SK-MEL-5 (cell line): ENCODE results near the gene OASL. TPM values are rescaled to one million over a fixed set of nuclear protein-coding genes. Genes with fewer than 3 reads are reported as not detected.
"Not testable (repeated sequence)": the region's sequence is repeated elsewhere in the genome, so short reads cannot be mapped to it uniquely, and the experiment has no call there.

ENCODE experiments used
- DNase-seq: peaks from one replicate; pipeline ENCODE4 v3.0.0-alpha.2; 2016; ENCODE audit warnings: low read depth, low spot score
- in situ Hi-C: cut with HindIII; loops from 2 replicates; pipeline ENCODE4 v1.10.0; 2016; ENCODE audit warnings: low sequenced_read_pairs, high pct_unique_total_duplicates, low pct_unique_long_range_greater_than_20kb
- total RNA-seq: library from RNA; depleted of rRNA; stranded (reverse); fragments of >200 nt; shearing (Covaris generic); gene quantifications from 2 replicates; pipeline ENCODE4 v1.2.3, GENCODE V29; 2014

OASL gene
- total RNA-seq, 1 experiment from 2014 or later: 0.26 TPM

GRCh38 chr12:121062391-121063045 is 23.5 kb upstream of the OASL start:
- DNase-seq: no peak
- in situ Hi-C loops: no loop called here

- in situ Hi-C loops: no loop called here
- peak; percentile 76 for DNase-seq
Observed at GRCh38 chr12:121061831-121062230, 22.8 kb upstream of the OASL start.

GRCh38 chr12:121060149-121061001 is 21.3 kb upstream of the OASL start:
- DNase-seq: peak; percentile 85
- in situ Hi-C loops: no loop called here

GRCh38 chr12:121059031-121059898 is 20.2 kb upstream of the OASL start:
- in situ Hi-C loops: no loop called here
- DNase-seq: no peak

- in situ Hi-C loops: no loop called here
- no peak for DNase-seq
Observed at GRCh38 chr12:121057794-121058193, 18.7 kb upstream of the OASL start.

- DNase-seq: no peak
- in situ Hi-C loops: no loop called here
Observed at GRCh38 chr12:121053706-121054105, 14.7 kb upstream of the OASL start.

GRCh38 chr12:121050725-121051124 is 11.7 kb upstream of the OASL start:
- in situ Hi-C loops: no loop called here
- DNase-seq: peak; percentile 59

- no peak for DNase-seq
- in situ Hi-C loops: no loop called here
Observed at GRCh38 chr12:121048442-121048841, 9.4 kb upstream of the OASL start.

GRCh38 chr12:121047400-121047799 is 8.4 kb upstream of the OASL start:
- DNase-seq, in situ Hi-C loops: not testable (repeated sequence)

- in situ Hi-C loops: no loop called here
- no peak for DNase-seq
Observed at GRCh38 chr12:121043067-121043466, 4.0 kb upstream of the OASL start.

- DNase-seq: peak; percentile 35
- in situ Hi-C loops: no loop called here
Observed at GRCh38 chr12:121036810-121037326, 2.2 kb downstream of the OASL start.

- no peak for DNase-seq
- in situ Hi-C loops: no loop called here
Observed at GRCh38 chr12:121034616-121035305, 4.3 kb downstream of the OASL start.

- in situ Hi-C loops: no loop called here
- DNase-seq: no peak
Observed at GRCh38 chr12:121033625-121034349, 5.3 kb downstream of the OASL start.

GRCh38 chr12:121030576-121031212 is 8.4 kb downstream of the OASL start:
- in situ Hi-C loops: no loop called here
- DNase-seq: no peak

- in situ Hi-C loops: no loop called here
- DNase-seq: no peak
Observed at GRCh38 chr12:121026274-121027045, 12.6 kb downstream of the OASL start.
